Neural crest cell (in vitro differentiated cells): ENCODE measurements around the gene ANKRD62. TPM values are rescaled to one million over a fixed set of nuclear protein-coding genes. Genes with fewer than 3 reads are reported as not detected.

ENCODE experiments used
- DNase-seq: peaks from one replicate; pipeline ENCODE4 v3.0.0; 2021; ENCODE audit warnings: low read depth, mixed read lengths, low spot score
- H3K27ac Mint-ChIP-seq: one replicate; pipeline ENCODE4 v1.8.0; 2021; ENCODE audit warnings: mild to moderate bottlenecking, mixed read lengths; ENCODE audit not compliant: unreplicated experiment
- H3K27me3 Mint-ChIP-seq: 2 replicates; pipeline ENCODE4 v1.8.0; 2021; ENCODE audit warnings: low read depth, mild to moderate bottlenecking, mixed read lengths
- H3K36me3 Mint-ChIP-seq: 2 replicates; pipeline ENCODE4 v1.8.0; 2021; ENCODE audit warnings: low read depth, mild to moderate bottlenecking, mixed read lengths
- H3K4me1 Mint-ChIP-seq: 2 replicates; pipeline ENCODE4 v1.8.0; 2021; ENCODE audit warnings: mixed read lengths
- H3K4me3 Mint-ChIP-seq: one replicate; pipeline ENCODE4 v1.8.0; 2021; ENCODE audit warnings: mild to moderate bottlenecking, mixed read lengths
- H3K9me3 Mint-ChIP-seq: 2 replicates; pipeline ENCODE4 v1.8.0; 2021; ENCODE audit warnings: mixed read lengths
- CTCF ChIP-seq: fragments of 200-600 bp; sonication (generic); conservative IDR thresholded peaks from 2 replicates; pipeline ENCODE4 v1.5.0; 2021; ENCODE audit warnings: antibody characterized with exemption, mild to moderate bottlenecking
- total RNA-seq: library from RNA; stranded (reverse); gene quantifications from 2 replicates; pipeline ENCODE4 v1.2.1, GENCODE V29; 2021

Gene ANKRD62
- total RNA-seq, 1 donor from 2014 or later = not detected

DNA sequence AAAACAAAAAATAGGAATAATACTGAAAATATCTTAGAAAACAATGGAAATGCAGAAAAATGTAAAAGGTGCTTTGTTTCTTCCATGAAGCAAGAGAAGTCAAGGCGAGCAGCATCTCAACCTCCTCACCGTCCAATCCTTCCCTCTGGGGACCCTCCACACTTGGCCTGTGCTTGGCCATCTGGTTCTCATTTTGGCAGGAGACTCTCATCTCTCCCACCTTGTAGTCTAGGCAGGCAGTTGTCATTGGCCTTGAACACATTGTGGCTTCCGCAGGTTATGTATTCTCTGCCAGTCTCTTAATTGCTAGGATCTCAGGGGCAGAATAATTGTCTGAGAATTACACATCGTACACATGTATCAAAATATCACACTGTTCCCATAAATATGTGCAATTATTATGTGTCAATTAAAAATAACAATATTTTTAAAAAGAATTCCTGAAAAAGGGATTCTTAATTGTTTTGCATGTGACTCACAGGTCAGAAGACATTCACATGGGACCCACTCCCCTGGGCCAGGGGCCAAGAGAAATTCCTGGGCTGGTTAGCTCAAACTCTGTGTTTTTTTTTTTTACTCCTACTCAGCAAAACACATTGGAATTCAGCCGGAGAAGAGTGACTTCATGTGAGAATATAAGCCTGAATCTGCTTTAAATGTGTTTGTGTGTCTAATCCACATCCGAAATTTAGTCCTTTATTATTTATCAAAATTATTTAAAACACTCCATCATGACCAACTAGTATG is 14.0 kb upstream of the ANKRD62 start:
- no peak for DNase-seq
- Mint-ChIP-seq H3K27me3 (peaks cover 9% of the 10 kb centered on the region), H3K4me3 (no peak overlapping the region), H3K4me1 (peaks cover 4% of the 10 kb centered on the region), H3K27ac (no peak overlapping the region), H3K36me3 (no peaks in the 10 kb centered on the region), H3K9me3 (no peaks in the 10 kb centered on the region)
- no peak for TF ChIP-seq CTCF

GRCh38 chr18:12085136-12085535 is 8.5 kb upstream of the ANKRD62 start:
- no peaks in the 10 kb centered on the region for H3K36me3 Mint-ChIP-seq
- no peak for DNase-seq
- TF ChIP-seq CTCF = no peak
- H3K27ac Mint-ChIP-seq = no peak overlapping the region
- H3K9me3 Mint-ChIP-seq = no peaks in the 10 kb centered on the region
- peaks cover 9% of the 10 kb centered on the region for H3K27me3 Mint-ChIP-seq
- H3K4me3 Mint-ChIP-seq = no peak overlapping the region
- no peaks in the 10 kb centered on the region for H3K4me1 Mint-ChIP-seq

DNA sequence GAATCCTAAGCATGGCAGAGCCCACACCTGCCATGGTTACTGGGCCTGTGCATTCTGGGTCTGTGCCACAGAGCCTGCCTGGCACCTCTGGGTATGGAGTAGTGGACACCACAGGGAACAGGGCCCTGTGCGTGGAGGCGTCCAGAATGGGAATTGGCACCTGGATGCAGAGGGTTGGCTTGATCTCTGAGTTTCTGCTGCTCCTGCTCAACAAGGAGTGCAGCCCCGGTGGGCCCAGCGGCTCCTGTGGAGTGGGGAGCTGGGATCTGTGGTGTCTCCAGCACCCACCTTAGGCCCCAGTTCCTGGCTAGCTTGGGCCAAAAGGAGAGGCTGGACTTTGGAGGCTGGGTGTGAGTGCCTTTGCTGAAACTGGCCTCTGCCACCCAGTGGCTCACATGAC is 7.9 kb upstream of the ANKRD62 start:
- no peaks in the 10 kb centered on the region for H3K9me3 Mint-ChIP-seq
- no peaks in the 10 kb centered on the region for H3K4me1 Mint-ChIP-seq
- no peaks in the 10 kb centered on the region for H3K36me3 Mint-ChIP-seq
- H3K27me3 Mint-ChIP-seq = peaks cover 9% of the 10 kb centered on the region
- no peak for DNase-seq
- TF ChIP-seq CTCF = no peak
- H3K4me3 Mint-ChIP-seq = no peak overlapping the region
- no peak overlapping the region for H3K27ac Mint-ChIP-seq

DNA sequence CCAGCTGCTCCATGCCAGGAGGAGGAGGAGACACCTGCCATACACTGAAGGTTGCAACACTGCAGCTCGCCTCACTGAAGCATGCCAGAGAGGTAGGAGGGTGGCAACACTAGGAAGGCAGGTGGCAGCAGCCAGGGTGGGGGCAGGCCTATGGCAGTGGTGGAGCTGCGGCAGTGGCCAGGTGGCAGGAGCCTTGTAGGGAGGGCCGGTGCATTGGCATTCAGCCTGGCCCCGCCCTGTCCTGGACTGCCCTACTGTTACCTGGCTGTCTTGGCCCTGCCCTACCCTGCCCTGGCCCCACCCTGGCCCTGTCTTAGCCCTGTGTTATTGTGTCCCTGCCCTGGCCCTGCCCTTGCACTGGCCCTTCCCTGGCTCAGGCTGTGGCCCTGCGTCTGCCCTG is 7.4 kb upstream of the ANKRD62 start:
- Mint-ChIP-seq H3K36me3 (no peaks in the 10 kb centered on the region), H3K4me1 (no peaks in the 10 kb centered on the region), H3K9me3 (no peaks in the 10 kb centered on the region), H3K27ac (no peak overlapping the region), H3K27me3 (peaks cover 9% of the 10 kb centered on the region), H3K4me3 (no peak overlapping the region)
- TF ChIP-seq CTCF = no peak
- DNase-seq = no peak

DNA sequence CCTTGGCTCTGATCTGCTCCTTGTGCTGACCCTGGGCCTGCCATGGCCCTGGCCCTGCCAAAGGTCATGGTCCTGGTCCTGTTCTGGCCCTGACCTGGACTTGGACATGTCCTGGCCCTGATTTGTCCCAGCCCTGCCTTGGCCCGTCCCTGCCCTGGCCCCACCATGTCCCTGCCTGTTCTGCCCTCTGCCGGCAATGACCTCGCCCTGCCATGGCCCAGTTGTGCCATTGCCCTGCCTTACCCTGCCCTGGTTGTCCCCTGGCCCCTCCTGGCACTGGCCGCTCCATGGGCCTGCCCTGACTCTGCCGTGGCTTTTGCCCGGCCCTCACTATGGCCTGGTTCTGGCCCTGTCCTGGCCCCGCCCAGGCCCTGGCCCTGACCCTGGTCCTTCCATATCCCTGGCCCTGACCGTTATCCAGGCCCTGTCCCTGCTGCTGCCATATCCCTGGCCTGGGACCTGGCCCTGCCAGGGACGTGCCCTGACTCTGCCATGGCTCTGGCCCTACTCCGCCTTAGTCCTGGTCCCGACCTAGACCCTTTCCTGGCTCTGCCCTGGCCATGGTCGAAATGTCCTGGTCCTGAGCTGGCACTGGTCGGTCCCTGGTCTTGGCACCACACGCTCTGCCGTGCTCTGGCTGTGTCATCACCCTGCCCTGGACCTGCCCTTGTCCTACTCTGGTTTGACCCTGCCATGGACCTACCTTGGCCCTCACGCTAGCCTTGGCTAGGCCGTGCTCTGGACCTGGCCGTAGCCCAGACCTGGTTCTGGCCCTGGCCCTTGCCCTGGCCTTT is 6.8 kb upstream of the ANKRD62 start:
- Mint-ChIP-seq H3K4me1 (no peaks in the 10 kb centered on the region), H3K27me3 (peaks cover 9% of the 10 kb centered on the region), H3K36me3 (no peaks in the 10 kb centered on the region), H3K9me3 (no peaks in the 10 kb centered on the region), H3K4me3 (no peak overlapping the region), H3K27ac (peak overlapping the region; percentile 67)
- no peak for DNase-seq
- TF ChIP-seq CTCF = no peak
